Adrenal gland (tissue), 12 donors: ENCODE results near the gene COX14. TPM values are rescaled to one million over a fixed set of nuclear protein-coding genes. Genes with fewer than 3 reads are reported as not detected.
"Not testable (repeated sequence)": the region's sequence is repeated elsewhere in the genome, so short reads cannot be mapped to it uniquely, and the experiment has no call there.

Experiments used
- DNase-seq, 7 donors: peaks; one replicate each; pipeline ENCODE4 v3.0.0-alpha.2; 2019 to 2020
- H3K27ac ChIP-seq, 5 donors: fragments of 200-600 bp; sonication (generic) in 4 of 5; 1 replicate in 3 of 5; 2 replicates in 2 of 5; pipeline versions ENCODE4 v1.5.1 to v1.8.0; 2016 to 2020; ENCODE audit warnings: mild to moderate bottlenecking in 1 of 5
- H3K27me3 ChIP-seq: fragments of 200-600 bp; 2 replicates; pipeline ENCODE4 v1.8.0; 2021
- H3K36me3 ChIP-seq, 2 donors: fragments of 200-600 bp; replicated peaks in 1 of 2; 1 replicate in 1 of 2; 2 replicates in 1 of 2; pipeline versions ENCODE4 v1.5.1 to v1.8.0; 2018 to 2022
- H3K4me1 ChIP-seq, 2 donors: fragments of 200-600 bp; replicated peaks in 1 of 2; 1 replicate in 1 of 2; 2 replicates in 1 of 2; pipeline versions ENCODE4 v1.5.1 to v1.8.0; 2018 to 2021
- H3K4me3 ChIP-seq, 4 donors: fragments of 200-600 bp; sonication (generic) in 3 of 4; one replicate each; pipeline ENCODE4 v1.5.1; 2016 to 2018
- H3K9me3 ChIP-seq, 3 donors: fragments of 200-600 bp; sonication (generic) in 1 of 3; replicated peaks in 1 of 3; 1 replicate in 2 of 3; 2 replicates in 1 of 3; pipeline versions ENCODE4 v1.5.1 to v1.8.0; 2016 to 2021
- POLR2A ChIP-seq, 2 donors: fragments of 450-650 bp; IDR thresholded peaks; one replicate each; pipeline ENCODE4 v1.6.1; 2017; ENCODE audit warnings: antibody characterized with exemption in 2 of 2, mild to moderate bottlenecking in 2 of 2, moderate library complexity in 1 of 2
- WGBS, 4 donors: extraction: QIAGEN DNeasy Blood & Tissue Kit in 2 of 4; methylation state at CpG; one replicate each; pipeline versions ENCODE4 v1.1.5 to v1.1.7; 2013 to 2017; 5-methylcytosine and 5-hydroxymethylcytosine counted together
- intact Hi-C, 2 donors: fragments of 100-400 bp; cut with DNase I; formaldehyde crosslinking; loops; one replicate each; pipeline versions ENCODE4 v1.14.1 to v1.15.0; 2022 to 2023
- polyA plus RNA-seq, 3 donors: library from polyadenylated mRNA; stranded (reverse); fragments of 200-250 nt in 2 of 3; fragments of 350-450 nt in 1 of 3; fragmentation: Illumina TruSeq in 1 of 3; extraction: RNeasy Lipid Tissue Mini Kit (QIAGEN cat#74804) in 1 of 3; gene quantifications; one replicate each; pipeline ENCODE4 v1.2.3, GENCODE V29; 2013 to 2014
- total RNA-seq, 9 donors: library from RNA; depleted of rRNA in 4 of 9; stranded (reverse); fragments of >200 nt in 4 of 9; fragments of 120-200 nt in 1 of 9; fragmentation: NEBNext Ultra II Directional in 1 of 9; extraction: Animal tissue kit (Norgen Biotek cat#: 25700) in 1 of 9; gene quantifications; one replicate each; pipeline versions ENCODE4 v1.1.0 to v1.2.4, GENCODE V29; 2013 to 2023
- TF ChIP-seq, protein P1 (sequence below), 6 experiments: fragments of 450-650 bp in 4 of 6; fragments of 200-600 bp in 2 of 6; sonication (generic) in 1 of 6; IDR thresholded peaks; 1 replicate in 5 of 6; 2 replicates in 1 of 6; pipeline versions ENCODE4 v1.5.1 to v1.8.0; 2016 to 2021; ENCODE audit warnings: antibody characterized with exemption in 6 of 6, mild to moderate bottlenecking in 2 of 6, moderate library complexity in 1 of 6
- donor health status: healthy with polysubstance abuse.
- donor health status: Bipolar disorder and iron deficiency.
- donor health status: DM: yes; HTN: yes; CAD: no.
- donor health status: DM: no; HTN: no; CAD: no.
- donor health status: DM: no; HTN: no; CAD: no.
- donor health status: DM: yes; HTN: yes; CAD: no.

The COX14 gene
- total and polyA plus RNA-seq, 12 donors = 61.2 to 150 (median 93.9) TPM

DNA sequence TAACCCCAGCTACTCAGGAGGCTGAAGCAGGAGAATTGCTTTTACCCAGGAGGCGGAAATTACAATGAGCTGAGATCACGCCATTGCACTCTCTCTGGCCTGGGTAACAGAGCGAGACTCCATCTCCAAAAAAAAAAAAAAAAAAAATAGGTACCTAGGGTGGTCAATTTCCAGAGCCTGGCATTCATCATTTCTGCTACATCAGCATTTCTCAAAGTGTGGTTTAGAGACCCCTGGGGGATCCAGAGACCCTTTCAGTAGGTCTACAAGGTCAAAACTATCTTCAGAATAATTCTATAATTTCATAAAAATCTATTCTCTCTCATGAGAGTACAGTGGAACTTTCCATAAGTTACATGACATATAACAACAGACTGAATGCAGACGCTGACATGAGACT lies 35.2 kb downstream of the COX14 start:
- intact Hi-C loops = no loop called here
- no peak for DNase-seq
- H3K4me1 ChIP-seq = peaks cover 5% of the 10 kb centered on the region in 2 donors
- WGBS, 4 donors = 96 to 97% (median 96%) methylated on average over 4 of the region's 4 CpGs
- H3K9me3 ChIP-seq = no peaks in the 10 kb centered on the region
- no peaks in the 10 kb centered on the region for H3K27me3 ChIP-seq
- no peak overlapping the region for H3K27ac ChIP-seq
- no peak overlapping the region for H3K4me3 ChIP-seq
- no peaks in the 10 kb centered on the region for H3K36me3 ChIP-seq
- TF ChIP-seq, protein P1, sequence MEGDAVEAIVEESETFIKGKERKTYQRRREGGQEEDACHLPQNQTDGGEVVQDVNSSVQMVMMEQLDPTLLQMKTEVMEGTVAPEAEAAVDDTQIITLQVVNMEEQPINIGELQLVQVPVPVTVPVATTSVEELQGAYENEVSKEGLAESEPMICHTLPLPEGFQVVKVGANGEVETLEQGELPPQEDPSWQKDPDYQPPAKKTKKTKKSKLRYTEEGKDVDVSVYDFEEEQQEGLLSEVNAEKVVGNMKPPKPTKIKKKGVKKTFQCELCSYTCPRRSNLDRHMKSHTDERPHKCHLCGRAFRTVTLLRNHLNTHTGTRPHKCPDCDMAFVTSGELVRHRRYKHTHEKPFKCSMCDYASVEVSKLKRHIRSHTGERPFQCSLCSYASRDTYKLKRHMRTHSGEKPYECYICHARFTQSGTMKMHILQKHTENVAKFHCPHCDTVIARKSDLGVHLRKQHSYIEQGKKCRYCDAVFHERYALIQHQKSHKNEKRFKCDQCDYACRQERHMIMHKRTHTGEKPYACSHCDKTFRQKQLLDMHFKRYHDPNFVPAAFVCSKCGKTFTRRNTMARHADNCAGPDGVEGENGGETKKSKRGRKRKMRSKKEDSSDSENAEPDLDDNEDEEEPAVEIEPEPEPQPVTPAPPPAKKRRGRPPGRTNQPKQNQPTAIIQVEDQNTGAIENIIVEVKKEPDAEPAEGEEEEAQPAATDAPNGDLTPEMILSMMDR (IDR thresholded peaks at IDR 0.05) = no peak
- no peak for TF ChIP-seq POLR2A (IDR thresholded peaks at IDR 0.05)

DNA sequence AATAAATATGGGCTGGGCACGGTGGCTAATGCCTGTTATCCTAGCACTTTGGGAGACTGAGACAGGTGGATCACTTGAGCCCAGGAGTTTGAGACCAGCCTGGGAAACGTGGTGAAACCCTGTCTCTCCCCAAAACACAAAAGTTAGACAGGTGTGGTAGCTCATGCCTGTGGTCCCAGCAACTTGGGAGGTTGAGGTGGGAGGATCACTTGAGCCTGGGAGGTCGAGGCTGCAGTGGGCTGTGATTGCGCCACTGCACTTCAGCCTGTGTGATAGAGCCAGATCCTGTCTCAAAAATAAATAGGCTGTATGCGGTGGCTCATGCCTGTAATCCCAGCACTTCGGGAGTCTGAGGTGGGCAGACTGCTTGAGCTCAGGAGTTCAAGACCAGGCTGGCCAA lies 36.0 kb downstream of the COX14 start:
- H3K27me3 ChIP-seq, H3K9me3 ChIP-seq, DNase-seq, H3K36me3 ChIP-seq, H3K27ac ChIP-seq, H3K4me3 ChIP-seq, H3K4me1 ChIP-seq: not testable (repeated sequence)
- intact Hi-C loops = loop anchor here in 1 of 2 donors (2.0 kb wide), 1 partner anchor 23 kb away; no protein-coding TSS in a partner anchor
- WGBS, 4 donors = 90 to 100% (median 93%) methylated on average over 6 of the region's 6 CpGs

GRCh38 chr12:50149311-50149710 lies 37.3 kb downstream of the COX14 start:
- Histone ChIP-seq H3K4me3 (no peak overlapping the region), H3K9me3 (no peaks in the 10 kb centered on the region), H3K4me1 (peaks cover 5% of the 10 kb centered on the region in 2 donors), H3K27me3 (no peaks in the 10 kb centered on the region), H3K36me3 (no peaks in the 10 kb centered on the region), H3K27ac (no peak overlapping the region)
- intact Hi-C loops = loop anchor here in 1 of 2 donors (2.0 kb wide), 1 partner anchor 21 kb away; no protein-coding TSS in a partner anchor
- 77 to 81% (median 79%) methylated on average over 3 of the region's 3 CpGs for WGBS, 4 donors
- TF ChIP-seq, protein P1 (IDR thresholded peaks at IDR 0.05) = no peak
- TF ChIP-seq POLR2A (IDR thresholded peaks at IDR 0.05) = no peak
- no peak for DNase-seq

- Histone ChIP-seq H3K27ac (no peak overlapping the region), H3K27me3 (no peaks in the 10 kb centered on the region), H3K4me1 (peaks cover 5% of the 10 kb centered on the region in 2 donors), H3K36me3 (no peaks in the 10 kb centered on the region), H3K9me3 (no peaks in the 10 kb centered on the region), H3K4me3 (no peak overlapping the region)
- no peak for DNase-seq
- TF ChIP-seq POLR2A (IDR thresholded peaks at IDR 0.05) = no peak
- TF ChIP-seq, protein P1 (IDR thresholded peaks at IDR 0.05) = no peak
- 64 to 74% (median 67%) methylated on average over 1 of the region's 1 CpG for WGBS, 4 donors
- intact Hi-C loops = no loop called here
These were observed 39.1 kb downstream of the COX14 start for GRCh38 chr12:50151047-50151687.

DNA sequence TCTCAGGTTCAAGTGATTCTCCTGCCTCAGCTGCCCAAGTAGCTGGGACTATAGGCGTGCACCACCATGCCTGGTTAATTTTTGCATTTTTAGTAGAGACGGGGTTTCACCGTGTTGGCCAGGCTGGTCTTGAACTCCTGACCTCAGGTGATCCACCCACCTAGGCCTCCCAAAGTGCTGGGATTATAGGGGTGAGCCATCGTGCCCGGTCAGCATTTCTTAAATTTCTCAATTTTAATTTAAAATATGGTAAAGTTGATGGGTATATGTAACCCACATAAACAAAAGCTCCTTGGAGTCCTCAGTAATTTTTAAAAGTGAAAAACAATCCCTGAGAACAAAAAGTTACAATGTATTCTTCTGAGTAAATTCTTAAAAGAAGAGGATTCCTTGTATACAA lies 42.9 kb downstream of the COX14 start:
- intact Hi-C loops, H3K27ac ChIP-seq, DNase-seq, H3K9me3 ChIP-seq, H3K4me3 ChIP-seq, H3K36me3 ChIP-seq, H3K27me3 ChIP-seq, H3K4me1 ChIP-seq: not testable (repeated sequence)
- WGBS, 4 donors = 85 to 95% (median 91%) methylated on average over 5 of the region's 5 CpGs
